ENCODE results near the gene AUNIP.

Gene AUNIP

DNA sequence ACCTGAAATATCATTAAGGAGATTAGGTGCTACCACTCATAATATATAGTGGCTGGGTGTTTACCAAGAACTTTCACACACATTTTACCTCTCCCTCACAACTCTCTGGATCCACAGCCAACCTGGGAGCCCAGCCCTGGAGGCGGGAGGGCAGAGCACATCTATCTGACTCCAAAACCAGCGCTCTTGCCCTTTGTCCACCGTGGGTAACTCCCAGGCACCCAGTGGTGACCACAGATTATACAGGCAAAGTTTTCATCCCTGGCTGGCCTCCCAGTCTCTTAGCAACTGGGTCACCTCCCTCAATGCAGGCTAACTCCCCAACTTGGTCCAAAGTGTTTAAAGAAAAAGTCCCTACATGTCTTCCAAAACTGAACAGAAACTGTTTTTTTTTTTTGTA is 13.9 kb upstream of the AUNIP start:
- TF ChIP-seq, protein P1, sequence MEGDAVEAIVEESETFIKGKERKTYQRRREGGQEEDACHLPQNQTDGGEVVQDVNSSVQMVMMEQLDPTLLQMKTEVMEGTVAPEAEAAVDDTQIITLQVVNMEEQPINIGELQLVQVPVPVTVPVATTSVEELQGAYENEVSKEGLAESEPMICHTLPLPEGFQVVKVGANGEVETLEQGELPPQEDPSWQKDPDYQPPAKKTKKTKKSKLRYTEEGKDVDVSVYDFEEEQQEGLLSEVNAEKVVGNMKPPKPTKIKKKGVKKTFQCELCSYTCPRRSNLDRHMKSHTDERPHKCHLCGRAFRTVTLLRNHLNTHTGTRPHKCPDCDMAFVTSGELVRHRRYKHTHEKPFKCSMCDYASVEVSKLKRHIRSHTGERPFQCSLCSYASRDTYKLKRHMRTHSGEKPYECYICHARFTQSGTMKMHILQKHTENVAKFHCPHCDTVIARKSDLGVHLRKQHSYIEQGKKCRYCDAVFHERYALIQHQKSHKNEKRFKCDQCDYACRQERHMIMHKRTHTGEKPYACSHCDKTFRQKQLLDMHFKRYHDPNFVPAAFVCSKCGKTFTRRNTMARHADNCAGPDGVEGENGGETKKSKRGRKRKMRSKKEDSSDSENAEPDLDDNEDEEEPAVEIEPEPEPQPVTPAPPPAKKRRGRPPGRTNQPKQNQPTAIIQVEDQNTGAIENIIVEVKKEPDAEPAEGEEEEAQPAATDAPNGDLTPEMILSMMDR (conservative IDR thresholded peaks at IDR 0.05; ENCODE audit: low read depth, low read length): no peak
- H3K4me3 ChIP-seq (ENCODE audit: low read depth, low read length): no peak overlapping the region
- peak; percentile 29 for DNase-seq (ENCODE audit: low read depth)

DNA sequence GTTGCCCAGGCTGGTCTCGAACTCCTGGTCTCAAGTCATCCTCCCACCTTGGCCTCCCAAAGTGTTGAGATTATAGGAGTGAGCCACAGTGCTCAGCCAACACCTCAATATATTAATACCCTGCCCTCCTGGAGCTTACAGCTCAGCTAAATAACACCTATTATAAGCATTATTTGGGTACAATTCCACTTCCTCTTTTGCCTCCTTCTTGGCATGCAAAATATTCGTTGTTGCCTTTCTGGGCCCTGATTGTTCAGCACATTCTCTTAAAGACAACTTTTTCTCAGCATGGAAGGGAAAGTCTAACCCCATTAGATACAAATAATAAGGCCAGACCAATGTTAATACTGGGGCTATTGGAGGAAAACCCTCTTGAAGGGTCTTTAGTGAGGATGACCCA is 13.5 kb upstream of the AUNIP start:
- DNase-seq (ENCODE audit: low read depth): no peak
- no peak overlapping the region for H3K4me3 ChIP-seq (ENCODE audit: low read depth, low read length)

GRCh38 chr1:25871704-25872494 is 12.6 kb upstream of the AUNIP start:
- DNase-seq (ENCODE audit: low read depth): no peak
- H3K4me3 ChIP-seq (ENCODE audit: low read depth, low read length): no peak overlapping the region
- TF ChIP-seq, protein P1 (conservative IDR thresholded peaks at IDR 0.05; ENCODE audit: low read depth, low read length): no peak

More for the DNA sequence above, 13.5 kb upstream of the AUNIP start:
- TF ChIP-seq, protein P1 (conservative IDR thresholded peaks at IDR 0.05; ENCODE audit: low read depth, low read length): no peak

- TF ChIP-seq, protein P1 (conservative IDR thresholded peaks at IDR 0.05; ENCODE audit: low read depth, low read length): no peak
- no peak overlapping the region for H3K4me3 ChIP-seq (ENCODE audit: low read depth, low read length)
- no peak for DNase-seq (ENCODE audit: low read depth)
Measured at GRCh38 chr1:25871086-25871703, 11.9 kb upstream of the AUNIP start.

DNA sequence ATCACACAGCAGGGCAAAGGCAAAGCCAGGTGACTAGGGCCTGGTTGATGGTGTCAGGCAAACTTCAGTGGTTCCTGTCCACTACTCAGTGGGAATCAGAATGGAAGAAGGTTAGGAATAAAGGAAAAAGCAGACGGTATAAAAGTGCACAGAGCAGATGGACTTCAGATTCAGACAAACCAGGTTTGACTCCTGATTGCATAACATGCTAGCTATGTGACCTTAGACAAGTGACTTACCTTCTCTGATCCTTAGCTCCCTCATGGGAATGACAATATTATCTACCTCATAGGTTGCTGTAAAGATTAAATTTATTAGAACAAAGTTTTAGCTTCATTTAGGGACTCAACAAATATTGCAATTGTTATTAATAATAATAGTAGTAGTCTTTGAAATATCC is 11.4 kb upstream of the AUNIP start:
- DNase-seq (ENCODE audit: low read depth): no peak
- H3K4me3 ChIP-seq (ENCODE audit: low read depth, low read length): no peak overlapping the region
- TF ChIP-seq, protein P1 (conservative IDR thresholded peaks at IDR 0.05; ENCODE audit: low read depth, low read length): no peak

DNA sequence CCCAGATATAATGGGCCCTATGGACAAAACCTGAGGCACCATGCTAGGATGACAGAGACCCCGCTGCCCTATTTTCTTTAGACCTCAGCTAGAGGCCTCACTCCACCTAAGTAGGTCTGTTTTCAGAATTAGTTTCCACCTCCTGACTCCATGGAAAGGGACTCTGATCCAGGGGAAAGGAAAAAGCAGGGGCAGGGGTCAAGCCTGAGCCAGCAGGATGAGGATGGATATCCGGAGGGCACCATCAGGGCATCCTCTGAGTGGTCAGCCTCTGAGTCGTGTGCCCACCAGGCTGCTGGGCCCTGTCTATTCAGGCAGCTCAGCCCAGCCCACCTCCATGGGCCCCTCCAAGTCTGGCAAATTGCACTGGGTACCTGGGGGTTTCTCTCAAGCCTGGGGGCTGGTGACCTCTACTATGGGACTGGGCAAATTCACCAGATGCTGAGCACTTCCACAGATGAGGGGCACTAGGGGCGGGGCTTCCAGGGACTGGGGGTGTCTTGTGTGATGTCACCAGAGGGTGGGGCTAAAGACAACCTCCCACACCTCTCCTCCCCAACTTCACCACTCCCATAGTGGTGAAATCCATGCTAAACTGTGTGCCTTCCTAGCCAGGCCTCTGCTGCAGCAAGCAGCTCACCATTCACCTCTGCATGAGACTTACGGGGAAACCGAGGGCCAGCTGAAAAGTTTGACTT is 10.8 kb upstream of the AUNIP start:
- TF ChIP-seq, protein P1 (conservative IDR thresholded peaks at IDR 0.05; ENCODE audit: low read depth, low read length): no peak
- H3K4me3 ChIP-seq (ENCODE audit: low read depth, low read length): no peak overlapping the region
- no peak for DNase-seq (ENCODE audit: low read depth)

Data from choroid plexus epithelial cell (primary cell).